ENCODE results near the gene CARD19. TPM values are rescaled to one million over a fixed set of nuclear protein-coding genes. Genes with fewer than 3 reads are reported as not detected.

CARD19 gene
- total and polyA plus RNA-seq, 2 experiments from 2014 or later: 36.8 to 48.3 TPM

DNA sequence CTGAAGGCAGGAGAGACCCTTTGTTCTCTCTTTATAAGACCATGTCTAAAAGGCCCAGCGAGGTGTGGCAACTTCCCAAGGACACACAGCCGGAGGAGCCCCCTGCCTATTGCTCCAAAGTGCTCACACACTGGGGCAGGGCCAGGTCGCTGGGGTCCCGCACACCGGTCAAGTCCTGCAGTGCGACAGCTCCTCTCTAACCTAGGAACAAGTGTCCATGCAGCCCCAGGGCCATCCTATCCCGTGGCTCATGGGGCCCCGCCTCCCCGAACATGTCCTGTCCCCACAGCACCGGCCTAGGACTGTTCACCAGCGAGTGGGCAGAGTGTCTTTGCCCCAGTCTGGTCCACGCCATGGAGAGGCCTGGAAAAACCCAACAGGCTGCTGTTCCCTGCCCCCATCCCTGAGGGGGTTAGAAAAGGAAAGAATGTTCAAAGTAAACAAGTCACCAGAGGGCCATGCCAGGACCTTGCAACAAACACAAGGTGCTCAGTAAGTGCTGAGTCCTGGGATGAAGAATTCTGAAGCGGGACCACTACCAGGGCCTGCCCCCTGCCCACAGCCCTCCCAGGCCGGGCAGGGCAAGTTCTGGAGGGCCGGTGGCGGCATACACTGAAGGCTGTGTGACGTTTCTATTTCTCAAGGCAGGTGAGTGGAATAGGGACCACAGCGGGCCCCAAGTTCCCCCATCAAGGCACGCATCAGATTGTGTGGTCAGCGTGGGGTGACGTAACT lies 37.1 kb downstream of the CARD19 start (continued):
- TF ChIP-seq, protein P1, sequence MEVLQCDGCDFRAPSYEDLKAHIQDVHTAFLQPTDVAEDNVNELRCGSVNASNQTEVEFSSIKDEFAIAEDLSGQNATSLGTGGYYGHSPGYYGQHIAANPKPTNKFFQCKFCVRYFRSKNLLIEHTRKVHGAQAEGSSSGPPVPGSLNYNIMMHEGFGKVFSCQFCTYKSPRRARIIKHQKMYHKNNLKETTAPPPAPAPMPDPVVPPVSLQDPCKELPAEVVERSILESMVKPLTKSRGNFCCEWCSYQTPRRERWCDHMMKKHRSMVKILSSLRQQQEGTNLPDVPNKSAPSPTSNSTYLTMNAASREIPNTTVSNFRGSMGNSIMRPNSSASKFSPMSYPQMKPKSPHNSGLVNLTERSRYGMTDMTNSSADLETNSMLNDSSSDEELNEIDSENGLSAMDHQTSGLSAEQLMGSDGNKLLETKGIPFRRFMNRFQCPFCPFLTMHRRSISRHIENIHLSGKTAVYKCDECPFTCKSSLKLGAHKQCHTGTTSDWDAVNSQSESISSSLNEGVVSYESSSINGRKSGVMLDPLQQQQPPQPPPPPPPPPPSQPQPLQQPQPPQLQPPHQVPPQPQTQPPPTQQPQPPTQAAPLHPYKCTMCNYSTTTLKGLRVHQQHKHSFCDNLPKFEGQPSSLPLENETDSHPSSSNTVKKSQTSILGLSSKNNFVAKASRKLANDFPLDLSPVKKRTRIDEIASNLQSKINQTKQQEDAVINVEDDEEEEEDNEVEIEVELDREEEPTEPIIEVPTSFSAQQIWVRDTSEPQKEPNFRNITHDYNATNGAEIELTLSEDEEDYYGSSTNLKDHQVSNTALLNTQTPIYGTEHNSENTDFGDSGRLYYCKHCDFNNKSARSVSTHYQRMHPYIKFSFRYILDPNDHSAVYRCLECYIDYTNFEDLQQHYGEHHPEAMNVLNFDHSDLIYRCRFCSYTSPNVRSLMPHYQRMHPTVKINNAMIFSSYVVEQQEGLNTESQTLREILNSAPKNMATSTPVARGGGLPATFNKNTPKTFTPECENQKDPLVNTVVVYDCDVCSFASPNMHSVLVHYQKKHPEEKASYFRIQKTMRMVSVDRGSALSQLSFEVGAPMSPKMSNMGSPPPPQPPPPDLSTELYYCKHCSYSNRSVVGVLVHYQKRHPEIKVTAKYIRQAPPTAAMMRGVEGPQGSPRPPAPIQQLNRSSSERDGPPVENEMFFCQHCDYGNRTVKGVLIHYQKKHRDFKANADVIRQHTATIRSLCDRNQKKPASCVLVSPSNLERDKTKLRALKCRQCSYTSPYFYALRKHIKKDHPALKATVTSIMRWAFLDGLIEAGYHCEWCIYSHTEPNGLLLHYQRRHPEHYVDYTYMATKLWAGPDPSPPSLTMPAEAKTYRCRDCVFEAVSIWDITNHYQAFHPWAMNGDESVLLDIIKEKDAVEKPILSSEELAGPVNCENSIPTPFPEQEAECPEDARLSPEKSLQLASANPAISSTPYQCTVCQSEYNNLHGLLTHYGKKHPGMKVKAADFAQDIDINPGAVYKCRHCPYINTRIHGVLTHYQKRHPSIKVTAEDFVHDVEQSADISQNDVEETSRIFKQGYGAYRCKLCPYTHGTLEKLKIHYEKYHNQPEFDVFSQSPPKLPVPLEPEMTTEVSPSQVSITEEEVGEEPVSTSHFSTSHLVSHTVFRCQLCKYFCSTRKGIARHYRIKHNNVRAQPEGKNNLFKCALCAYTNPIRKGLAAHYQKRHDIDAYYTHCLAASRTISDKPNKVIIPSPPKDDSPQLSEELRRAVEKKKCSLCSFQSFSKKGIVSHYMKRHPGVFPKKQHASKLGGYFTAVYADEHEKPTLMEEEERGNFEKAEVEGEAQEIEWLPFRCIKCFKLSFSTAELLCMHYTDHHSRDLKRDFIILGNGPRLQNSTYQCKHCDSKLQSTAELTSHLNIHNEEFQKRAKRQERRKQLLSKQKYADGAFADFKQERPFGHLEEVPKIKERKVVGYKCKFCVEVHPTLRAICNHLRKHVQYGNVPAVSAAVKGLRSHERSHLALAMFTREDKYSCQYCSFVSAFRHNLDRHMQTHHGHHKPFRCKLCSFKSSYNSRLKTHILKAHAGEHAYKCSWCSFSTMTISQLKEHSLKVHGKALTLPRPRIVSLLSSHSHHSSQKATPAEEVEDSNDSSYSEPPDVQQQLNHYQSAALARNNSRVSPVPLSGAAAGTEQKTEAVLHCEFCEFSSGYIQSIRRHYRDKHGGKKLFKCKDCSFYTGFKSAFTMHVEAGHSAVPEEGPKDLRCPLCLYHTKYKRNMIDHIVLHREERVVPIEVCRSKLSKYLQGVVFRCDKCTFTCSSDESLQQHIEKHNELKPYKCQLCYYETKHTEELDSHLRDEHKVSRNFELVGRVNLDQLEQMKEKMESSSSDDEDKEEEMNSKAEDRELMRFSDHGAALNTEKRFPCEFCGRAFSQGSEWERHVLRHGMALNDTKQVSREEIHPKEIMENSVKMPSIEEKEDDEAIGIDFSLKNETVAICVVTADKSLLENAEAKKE (CRISPR knock-in tag; IDR thresholded peaks at IDR 0.05): no peak
- no peak for TF ChIP-seq CREB1 (CRISPR knock-in tag; IDR thresholded peaks at IDR 0.05; ENCODE audit: low read depth)
- TF ChIP-seq, protein P2, sequence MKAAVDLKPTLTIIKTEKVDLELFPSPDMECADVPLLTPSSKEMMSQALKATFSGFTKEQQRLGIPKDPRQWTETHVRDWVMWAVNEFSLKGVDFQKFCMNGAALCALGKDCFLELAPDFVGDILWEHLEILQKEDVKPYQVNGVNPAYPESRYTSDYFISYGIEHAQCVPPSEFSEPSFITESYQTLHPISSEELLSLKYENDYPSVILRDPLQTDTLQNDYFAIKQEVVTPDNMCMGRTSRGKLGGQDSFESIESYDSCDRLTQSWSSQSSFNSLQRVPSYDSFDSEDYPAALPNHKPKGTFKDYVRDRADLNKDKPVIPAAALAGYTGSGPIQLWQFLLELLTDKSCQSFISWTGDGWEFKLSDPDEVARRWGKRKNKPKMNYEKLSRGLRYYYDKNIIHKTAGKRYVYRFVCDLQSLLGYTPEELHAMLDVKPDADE (IDR thresholded peaks at IDR 0.05): no peak
- TF ChIP-seq, protein P3, sequence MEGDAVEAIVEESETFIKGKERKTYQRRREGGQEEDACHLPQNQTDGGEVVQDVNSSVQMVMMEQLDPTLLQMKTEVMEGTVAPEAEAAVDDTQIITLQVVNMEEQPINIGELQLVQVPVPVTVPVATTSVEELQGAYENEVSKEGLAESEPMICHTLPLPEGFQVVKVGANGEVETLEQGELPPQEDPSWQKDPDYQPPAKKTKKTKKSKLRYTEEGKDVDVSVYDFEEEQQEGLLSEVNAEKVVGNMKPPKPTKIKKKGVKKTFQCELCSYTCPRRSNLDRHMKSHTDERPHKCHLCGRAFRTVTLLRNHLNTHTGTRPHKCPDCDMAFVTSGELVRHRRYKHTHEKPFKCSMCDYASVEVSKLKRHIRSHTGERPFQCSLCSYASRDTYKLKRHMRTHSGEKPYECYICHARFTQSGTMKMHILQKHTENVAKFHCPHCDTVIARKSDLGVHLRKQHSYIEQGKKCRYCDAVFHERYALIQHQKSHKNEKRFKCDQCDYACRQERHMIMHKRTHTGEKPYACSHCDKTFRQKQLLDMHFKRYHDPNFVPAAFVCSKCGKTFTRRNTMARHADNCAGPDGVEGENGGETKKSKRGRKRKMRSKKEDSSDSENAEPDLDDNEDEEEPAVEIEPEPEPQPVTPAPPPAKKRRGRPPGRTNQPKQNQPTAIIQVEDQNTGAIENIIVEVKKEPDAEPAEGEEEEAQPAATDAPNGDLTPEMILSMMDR (conservative IDR thresholded peaks at IDR 0.05; ENCODE audit: low read depth in 2 of 2): no peak

DNA sequence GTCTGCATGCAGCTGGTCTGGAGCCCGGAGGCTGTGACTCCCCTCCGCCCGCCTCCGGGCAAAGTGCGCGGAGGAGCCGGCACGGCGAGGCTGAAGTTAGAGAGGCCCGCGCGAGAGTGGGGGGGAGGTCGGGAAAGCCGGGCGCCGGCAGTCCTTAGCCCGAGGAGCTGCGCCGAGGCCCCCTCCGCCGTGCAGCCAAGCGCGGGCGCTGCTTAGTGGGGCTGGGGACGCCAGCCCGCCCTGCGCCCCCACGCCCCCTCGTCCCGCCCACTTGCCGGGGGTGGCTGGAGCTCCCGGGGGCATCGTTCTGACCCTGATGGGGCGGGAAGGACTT lies 37.6 kb downstream of the CARD19 start:
- Mint-ChIP-seq H3K27me3 (ENCODE audit: insufficient read depth, low read depth, poor library complexity) (peaks cover 23% of the 10 kb centered on the region), H3K4me3 (peak overlapping the region; percentile 80), H3K36me3 (ENCODE audit: low read depth) (no peaks in the 10 kb centered on the region), H3K27ac (no peak overlapping the region; the same call in 1 of the 2 replicates), H3K4me1 (peaks cover 28% of the 10 kb centered on the region), H3K9me3 (no peaks in the 10 kb centered on the region)
- peaks cover 12% of the 10 kb centered on the region for H3K4me1 ChIP-seq (ENCODE audit: insufficient read depth)
- 0 out of 2 replicates have a peak, but pooled peaks cover 8% of the 10 kb centered on the region for H4K20me1 ChIP-seq (replicated peaks; ENCODE audit: insufficient read depth)
- H2AFZ ChIP-seq: peak overlapping the region; percentile 90; the same call in 1 of the 2 replicates
- H3F3A ChIP-seq (replicated peaks; ENCODE audit: low read depth): no peaks in the 10 kb centered on the region
- H3K79me2 ChIP-seq (replicated peaks; ENCODE audit: insufficient read depth): 0 out of 2 replicates have a peak, but pooled peaks cover 6% of the 10 kb centered on the region
- no peaks in the 10 kb centered on the region for H3K9me2 ChIP-seq (ENCODE audit: insufficient read depth)
- H3K27me3 ChIP-seq (ENCODE audit: insufficient read depth): peaks cover 9% of the 10 kb centered on the region
- ATAC-seq (peak; percentile 51), DNase-seq (ENCODE audit: low spot score) (peak; percentile 65)
- H3K4me3 ChIP-seq: peak overlapping the region; percentile 87
- H3K4me2 ChIP-seq: peak overlapping the region; percentile 93
- no peaks in the 10 kb centered on the region for H3K36me3 ChIP-seq (ENCODE audit: insufficient read depth)
- H3K27ac ChIP-seq (ENCODE audit: low read depth): no peak overlapping the region; the same call in 1 of the 2 replicates
- TF ChIP-seq JUNB (IDR thresholded peaks at IDR 0.05; ENCODE audit: unreplicated experiment) (no peak), STAT1 (IDR thresholded peaks at IDR 0.05; ENCODE audit: unreplicated experiment) (no peak), POLR2AphosphoS5 (IDR thresholded peaks at IDR 0.05; ENCODE audit: low read depth) (no peak), CREB1 (CRISPR knock-in tag; IDR thresholded peaks at IDR 0.05; ENCODE audit: low read depth) (no peak)
- TF ChIP-seq, protein P2 (IDR thresholded peaks at IDR 0.05): no peak
- TF ChIP-seq, protein P4, sequence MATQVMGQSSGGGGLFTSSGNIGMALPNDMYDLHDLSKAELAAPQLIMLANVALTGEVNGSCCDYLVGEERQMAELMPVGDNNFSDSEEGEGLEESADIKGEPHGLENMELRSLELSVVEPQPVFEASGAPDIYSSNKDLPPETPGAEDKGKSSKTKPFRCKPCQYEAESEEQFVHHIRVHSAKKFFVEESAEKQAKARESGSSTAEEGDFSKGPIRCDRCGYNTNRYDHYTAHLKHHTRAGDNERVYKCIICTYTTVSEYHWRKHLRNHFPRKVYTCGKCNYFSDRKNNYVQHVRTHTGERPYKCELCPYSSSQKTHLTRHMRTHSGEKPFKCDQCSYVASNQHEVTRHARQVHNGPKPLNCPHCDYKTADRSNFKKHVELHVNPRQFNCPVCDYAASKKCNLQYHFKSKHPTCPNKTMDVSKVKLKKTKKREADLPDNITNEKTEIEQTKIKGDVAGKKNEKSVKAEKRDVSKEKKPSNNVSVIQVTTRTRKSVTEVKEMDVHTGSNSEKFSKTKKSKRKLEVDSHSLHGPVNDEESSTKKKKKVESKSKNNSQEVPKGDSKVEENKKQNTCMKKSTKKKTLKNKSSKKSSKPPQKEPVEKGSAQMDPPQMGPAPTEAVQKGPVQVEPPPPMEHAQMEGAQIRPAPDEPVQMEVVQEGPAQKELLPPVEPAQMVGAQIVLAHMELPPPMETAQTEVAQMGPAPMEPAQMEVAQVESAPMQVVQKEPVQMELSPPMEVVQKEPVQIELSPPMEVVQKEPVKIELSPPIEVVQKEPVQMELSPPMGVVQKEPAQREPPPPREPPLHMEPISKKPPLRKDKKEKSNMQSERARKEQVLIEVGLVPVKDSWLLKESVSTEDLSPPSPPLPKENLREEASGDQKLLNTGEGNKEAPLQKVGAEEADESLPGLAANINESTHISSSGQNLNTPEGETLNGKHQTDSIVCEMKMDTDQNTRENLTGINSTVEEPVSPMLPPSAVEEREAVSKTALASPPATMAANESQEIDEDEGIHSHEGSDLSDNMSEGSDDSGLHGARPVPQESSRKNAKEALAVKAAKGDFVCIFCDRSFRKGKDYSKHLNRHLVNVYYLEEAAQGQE (IDR thresholded peaks at IDR 0.05; ENCODE audit: unreplicated experiment): no peak
